NCI-H226 (cell line): ENCODE measurements around the gene ALS2CL.

Experiments
- DNase-seq: peaks from one replicate; pipeline ENCODE4 v3.0.0-alpha.2; 2015

Gene ALS2CL

DNA sequence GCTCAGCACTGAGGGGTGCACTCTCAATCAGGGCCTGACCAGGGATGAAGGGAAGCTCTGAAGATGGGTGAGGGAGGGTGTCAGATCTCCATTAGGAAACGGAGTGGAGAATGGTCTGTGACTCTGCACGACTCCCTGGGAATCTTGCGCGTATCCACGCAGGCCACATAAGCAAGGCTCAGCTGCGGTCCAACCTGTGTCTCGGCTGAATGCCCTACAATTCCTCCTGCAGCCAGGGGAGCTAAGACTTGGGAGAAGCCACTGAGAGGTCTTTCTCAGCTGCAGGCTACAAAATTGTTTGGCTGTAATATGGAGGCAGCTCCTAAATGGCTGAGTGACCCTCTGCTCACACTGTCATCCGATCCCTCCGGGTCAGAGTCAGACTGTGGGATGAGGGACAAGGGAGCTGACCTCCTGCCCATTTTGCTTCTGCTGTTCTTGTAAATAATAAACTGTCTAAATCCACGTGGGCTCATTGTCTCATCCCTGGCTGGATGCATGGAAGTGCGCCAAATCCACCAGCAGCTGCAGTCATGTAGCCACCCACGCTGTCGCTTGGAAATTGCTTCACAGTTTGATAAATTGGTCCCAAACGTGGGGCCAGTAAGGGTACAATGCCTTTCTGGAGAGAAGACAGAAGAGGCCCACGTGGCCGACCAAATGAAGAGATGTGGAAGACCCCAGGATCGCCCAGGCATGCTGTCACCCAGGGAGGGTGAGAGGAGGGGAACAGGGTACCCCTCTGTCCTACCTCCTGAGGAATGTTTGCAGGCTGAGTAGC, 30.5 kb downstream of the ALS2CL start:
- DNase-seq, result no peak

DNA sequence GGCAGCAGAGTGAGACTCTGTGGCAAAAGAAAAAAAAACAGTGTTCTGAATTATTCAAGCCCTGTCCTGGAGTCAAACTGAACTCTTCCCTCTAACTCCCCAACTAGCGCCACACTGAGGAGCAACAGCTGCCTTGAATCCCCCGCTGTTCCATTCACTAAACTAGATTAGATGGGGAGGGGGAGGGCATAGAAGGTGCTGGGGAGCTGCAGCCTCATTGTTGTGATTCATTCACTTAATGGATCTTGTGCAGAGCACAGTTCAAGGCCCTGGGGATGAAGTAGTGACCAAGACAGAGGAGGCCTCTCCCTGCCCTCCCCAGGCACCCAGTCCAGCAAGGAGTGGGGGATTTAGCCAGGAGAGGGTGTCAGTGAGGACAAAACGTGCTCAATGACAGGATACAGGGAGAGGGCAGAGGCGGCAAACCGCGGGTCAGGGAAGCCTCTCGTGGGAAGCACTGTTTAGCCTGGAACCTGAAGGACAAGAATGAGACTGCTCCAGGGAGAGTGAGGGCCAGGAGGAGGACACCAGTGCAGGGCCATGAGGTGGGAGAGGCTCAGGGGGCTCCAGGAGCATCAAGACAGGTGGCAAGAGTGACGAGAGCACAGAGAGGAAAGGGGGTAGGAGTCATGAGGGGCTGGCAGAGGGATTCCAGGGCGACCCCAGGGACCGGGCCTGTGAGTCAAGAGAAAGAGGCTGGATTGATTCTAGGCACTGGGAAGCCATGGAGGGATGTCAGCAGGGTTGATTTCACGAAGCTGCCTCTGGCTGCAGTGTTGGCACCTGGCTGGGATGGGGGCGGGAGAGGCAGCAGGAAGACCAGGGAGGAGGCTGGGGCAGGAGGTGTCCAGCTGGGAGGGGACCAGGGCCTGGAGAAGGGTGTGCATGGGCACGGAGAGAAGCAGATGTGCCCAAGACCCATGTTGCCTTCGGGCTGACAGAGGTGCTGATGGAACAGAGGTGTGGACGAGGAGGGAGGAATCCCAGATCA, 31.4 kb downstream of the ALS2CL start:
- DNase-seq, result no peak

DNA sequence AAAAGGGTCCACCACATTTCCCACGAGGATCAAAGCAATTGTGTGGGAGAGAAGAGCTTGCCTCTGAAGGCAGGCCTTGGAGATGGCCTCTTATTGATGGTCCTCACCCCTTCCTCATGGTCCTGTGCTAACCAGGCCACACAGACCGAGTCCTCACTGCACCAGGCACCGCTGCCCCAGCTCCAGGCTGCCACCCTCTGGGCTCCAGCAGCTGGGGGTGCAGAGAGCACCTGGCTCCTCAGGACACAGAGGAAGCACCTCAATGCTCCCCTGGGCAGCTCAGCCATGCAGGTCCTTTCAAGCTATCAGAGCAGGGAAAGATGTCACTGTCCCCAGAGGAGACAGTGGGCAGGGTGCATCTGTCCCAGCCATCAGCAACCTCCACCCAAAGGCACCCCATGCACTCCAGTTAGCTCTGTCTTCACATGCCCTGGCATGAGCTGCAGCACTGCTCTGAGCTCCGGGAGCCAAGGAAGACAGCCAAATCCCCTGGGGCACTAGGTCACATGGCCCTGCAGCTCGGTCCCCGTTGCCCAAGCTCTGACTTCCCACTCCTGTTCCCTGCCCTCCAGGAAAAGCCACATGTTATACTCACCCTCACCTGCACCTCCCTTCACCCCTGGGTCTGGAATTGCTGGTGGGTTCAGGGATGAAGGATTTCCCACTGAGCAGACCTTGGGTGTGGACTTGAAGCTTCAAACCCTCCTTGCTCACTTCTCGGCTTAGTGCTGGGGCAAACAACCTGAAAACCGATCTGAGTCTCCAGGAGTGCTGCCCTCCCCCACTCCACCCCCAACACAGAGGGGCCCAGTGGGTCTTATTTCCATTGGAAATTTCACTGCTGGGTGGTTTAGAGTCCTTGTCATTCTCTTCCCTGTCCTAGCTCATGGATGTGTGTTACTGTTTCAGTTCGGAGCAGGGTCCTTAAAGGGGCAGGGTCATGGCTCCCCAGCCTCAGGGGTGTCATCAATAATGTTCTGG, 32.6 kb downstream of the ALS2CL start:
- no peak for DNase-seq

DNA sequence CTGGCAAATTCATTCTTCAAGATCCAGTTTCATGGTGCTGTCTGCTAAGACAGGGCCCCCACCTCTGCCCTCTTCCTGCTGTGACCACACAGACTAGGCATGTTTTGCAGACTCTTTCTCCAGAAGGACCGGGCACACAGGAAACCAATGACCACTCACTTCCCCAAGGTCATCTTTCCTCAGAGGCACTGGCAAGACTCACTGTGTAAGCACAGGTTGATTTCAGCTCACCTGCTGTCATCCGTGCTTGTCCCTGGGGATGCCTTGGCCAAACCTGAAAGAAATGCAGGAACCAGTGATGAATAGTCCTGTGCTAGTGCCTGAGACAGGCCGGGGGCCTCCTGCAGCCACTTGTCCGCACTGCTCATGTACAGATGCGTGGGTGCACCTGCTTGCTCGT, 33.5 kb downstream of the ALS2CL start:
- DNase-seq, result no peak

DNA sequence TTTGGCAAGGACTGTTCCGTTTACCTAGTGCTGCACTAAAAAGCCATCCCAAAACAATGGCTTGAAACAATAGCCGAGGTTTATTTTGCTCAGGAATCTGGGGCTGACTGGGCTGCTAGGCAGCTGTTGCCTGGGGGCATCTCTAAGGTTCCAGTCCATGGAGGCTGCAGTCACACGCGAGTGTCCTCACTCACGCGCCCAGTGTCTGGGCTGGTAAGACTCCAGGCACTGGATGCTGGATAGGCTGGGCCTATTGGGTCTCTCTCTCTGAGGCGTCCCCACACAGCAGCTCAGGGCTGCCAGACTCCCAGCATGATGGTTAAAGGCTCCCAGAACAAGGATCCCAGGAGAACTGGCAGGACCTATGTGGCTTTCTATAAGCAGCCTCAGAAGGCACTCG, 34.2 kb downstream of the ALS2CL start:
- no peak for DNase-seq

DNA sequence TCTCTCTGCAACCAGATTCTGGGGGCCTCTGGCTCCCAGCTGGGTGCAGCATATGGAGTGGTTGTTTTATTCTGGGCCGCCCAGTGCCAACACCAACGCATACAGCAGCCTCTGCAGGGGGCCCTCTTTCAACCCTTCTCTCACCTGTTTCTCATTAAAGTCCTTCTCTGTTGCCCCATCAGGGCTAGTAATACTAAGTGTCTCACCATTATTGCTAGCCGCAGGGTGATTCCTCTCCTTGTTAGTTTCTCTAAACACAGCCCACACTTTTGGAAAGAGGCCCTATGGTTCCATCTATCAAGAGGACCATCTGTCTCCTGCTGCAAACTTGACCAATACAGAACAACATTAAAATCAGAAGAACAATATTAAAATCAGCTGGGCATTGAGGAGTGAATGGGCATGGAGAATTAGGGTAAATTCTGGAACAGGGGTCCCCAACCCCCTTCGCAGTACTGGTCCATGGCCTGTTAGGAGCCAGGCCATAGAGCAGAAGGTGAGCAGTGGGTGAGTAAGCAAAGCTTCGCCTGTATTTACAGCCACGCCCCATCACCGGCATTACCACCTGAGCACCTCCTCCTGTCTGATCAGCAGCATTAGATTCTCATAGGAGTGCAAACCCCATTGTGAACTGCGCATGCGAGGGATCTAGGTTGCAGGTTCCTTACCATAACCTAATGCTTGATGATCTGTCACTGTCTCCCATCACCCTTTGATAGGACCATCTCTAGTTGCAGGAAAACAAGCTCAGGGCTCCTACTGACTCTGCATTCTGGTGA, 36.5 kb downstream of the ALS2CL start:
- no peak for DNase-seq

DNA sequence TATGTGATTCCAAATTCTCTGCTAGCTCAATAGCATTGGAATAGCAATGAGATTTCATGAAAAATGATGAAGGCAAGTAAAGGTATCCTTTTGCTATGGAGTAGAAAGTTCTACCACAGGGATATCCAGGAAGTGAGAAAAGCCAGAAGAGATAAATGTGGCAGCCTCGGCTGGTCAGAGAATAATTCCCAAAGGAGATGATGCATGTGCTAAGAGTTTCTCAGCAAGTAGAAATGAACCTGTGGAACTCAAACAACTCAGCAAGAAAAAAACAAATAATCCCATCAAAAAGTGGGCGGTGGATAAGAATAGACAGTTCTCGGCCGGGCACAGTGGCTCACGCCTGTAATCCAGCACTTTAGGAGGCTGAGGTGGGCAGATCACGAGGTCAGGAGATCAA, 38.2 kb downstream of the ALS2CL start:
- DNase-seq, result no peak

DNA sequence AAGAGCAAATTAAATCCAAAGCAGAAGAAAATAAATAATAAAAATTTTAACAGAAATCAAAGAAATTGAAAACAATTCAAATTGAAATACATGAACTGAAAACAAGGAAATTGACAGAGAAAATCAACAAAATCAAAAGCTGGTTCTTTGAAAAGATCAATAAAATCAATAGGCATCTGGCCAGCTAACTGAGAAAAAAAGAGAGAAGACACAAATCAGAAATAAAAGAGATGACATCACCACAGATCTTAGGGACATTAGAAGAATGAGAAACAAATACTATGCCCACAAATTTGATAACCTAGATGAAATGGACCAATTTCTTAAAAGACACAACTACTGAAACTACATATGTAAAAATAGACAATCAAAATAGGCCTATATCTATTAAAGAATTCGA, 42.4 kb downstream of the ALS2CL start:
- DNase-seq, result no peak

DNA sequence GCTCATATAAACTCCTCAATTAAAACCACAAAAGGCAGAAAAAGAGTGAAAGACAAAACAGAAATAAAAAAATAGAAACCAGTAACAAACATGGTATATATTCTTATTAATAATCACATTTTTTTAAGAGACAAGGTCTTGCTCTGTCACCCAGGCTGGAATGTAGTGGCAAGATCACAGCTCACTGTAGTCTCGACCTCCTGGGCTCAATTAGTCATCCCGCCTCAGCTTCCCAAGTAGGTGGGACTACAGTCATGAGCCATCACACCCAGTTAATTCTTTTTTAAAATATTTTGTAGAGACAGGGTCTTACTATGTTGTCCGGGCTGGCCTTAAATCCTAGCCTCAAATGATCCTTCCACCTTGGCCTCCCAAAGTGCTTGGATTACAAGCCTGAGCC, 44.0 kb downstream of the ALS2CL start:
- DNase-seq, result no peak

DNA sequence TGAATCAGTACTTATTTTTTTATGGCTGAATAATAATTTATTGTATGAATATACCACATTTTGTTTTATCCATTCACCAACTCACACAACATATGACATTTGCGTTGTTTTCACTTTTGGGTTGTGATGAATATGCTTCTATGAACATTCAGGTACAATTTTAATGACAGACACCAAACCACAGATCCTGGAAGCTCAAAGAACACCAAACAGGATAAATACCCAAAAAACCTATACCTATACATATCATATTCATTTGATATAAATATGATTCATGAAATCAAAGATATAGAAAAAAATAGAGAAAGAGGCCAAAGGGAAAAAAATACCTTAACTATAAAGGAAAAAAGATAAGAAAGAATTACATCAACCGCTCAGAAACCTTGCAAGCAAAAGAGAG, 45.4 kb downstream of the ALS2CL start:
- DNase-seq, result no peak

DNA sequence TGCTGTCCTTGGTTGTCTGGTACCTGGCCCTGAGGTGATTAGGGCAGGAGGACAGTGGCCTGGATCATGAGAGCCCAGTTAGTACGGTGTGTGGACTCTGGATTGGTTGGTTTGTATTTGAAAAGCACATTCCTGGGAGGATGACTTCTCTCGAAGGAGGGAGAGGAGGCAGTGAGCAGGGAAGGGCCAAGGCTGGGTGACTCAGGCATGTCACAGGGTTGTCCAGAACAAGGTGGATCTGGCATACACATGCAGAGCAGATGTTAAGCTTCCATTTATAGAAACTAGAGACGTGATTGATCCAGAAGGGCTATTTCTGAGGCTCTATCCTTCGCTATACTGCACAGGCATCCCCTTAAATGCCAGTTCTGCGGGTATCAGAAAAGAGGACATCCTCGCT, 46.8 kb downstream of the ALS2CL start:
- DNase-seq, result peak; percentile 26

DNA sequence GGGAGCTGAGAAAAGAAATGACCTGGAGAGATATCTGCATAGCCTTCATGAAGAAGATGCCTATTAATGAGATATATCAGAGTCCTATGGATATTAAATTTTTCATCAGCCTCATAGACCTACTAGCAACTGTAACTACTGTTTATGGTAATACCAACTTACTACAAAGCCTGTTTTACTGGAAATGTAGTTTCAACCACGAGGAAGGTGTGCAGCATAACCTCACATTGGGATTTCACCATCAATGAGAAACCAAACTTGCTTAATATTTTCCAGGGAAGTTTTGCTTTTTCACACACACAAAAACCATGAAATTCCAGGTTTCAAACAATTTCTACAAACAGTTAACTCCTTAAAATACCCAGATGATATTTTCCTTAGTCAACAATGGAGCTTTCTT, 49.8 kb downstream of the ALS2CL start:
- DNase-seq, result no peak

DNA sequence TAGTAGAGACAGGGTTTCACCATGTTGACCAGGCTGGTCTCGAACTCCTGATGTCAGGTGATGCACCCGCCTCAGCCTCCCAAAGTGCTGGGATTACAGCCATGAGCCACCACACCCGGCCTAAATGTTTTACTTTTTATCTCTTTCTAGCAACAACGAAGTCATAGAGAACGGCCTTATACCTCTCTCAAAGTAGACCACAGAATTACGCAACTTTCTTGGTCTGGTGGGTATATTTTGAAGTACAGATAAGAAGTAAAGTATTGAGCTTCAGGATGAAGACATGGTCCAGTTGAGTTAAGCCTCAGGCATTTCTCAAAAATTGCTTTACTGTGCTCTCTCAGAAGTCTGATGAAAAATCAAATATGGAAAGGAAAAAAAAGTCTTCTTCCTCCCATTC, 50.5 kb downstream of the ALS2CL start:
- DNase-seq, result peak; percentile 80

DNA sequence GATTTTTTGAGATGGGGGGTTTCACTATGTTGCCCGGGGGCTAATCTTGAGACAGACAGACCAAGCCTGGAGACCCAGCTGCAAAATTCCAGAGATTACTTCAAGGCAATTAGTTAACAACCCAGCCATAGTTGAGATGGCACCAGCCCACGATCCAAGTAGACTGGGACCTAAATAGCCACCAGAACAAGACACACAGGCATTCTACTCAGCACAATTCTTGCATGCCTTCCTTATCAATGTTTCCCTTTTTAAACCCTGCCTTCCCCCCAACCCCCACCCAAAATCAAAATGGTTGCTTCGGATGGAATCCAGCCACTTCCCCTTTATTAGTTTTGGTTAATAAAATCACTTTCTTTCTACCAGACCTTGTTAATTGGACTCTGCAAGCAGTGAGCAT, 52.6 kb downstream of the ALS2CL start:
- DNase-seq, result no peak

DNA sequence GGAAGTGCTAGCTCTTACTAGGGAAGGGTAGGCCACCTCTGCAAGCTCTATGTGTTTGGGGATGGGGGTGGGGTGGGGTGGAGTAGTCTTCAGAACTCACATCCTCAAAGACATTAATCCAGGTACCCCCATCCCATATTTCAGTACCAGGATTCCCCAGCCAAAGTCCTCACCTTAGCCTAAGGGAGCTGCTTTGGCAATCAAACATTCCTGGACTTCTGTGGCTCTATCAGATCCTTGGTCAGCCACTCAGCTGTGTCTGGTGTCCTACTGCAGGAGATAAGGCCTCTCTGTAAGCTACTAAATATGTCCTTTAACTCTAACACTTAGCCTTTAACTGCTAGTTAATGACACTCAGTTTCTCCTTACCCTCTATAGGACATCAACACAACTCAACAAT, 54.3 kb downstream of the ALS2CL start:
- DNase-seq, result no peak

DNA sequence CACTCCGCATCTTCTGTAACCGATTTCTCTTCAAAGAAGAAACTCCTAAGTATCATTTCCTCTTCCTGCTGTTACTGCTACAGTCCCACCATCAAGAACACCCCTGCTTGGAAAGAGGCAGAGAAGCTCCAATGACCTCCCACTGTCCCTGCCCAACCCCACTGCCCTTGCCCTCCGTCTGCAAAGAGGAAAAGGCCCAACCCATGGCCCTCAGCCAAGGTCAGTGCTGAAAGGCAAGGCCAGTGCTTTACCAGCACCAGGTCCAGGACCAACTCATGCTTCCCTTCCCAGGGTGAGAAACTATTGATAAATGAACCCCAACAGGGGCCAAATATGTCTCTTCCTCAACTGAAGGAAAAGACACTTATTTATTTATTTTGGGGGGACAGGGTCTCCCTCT, 58.6 kb downstream of the ALS2CL start:
- DNase-seq, result no peak

DNA sequence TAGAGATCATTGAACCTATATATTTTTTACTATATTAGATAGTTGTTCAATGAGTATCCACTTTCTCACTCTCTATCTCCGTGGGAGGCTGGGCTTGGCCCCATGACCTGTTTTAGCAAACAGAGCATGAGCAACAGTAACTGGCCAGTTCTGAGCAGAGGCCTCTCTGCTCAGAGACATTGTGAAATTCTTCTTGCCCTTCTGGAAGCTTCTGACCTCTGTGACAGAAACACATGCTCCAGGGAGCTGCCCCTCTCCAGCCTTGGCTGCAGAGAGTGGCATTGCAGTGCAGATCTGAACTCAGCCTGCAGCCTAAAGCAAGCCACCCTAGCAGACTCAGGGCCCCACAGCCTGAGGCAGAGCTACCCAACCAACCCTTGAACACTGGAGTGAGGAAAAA, 60.7 kb downstream of the ALS2CL start:
- no peak for DNase-seq

DNA sequence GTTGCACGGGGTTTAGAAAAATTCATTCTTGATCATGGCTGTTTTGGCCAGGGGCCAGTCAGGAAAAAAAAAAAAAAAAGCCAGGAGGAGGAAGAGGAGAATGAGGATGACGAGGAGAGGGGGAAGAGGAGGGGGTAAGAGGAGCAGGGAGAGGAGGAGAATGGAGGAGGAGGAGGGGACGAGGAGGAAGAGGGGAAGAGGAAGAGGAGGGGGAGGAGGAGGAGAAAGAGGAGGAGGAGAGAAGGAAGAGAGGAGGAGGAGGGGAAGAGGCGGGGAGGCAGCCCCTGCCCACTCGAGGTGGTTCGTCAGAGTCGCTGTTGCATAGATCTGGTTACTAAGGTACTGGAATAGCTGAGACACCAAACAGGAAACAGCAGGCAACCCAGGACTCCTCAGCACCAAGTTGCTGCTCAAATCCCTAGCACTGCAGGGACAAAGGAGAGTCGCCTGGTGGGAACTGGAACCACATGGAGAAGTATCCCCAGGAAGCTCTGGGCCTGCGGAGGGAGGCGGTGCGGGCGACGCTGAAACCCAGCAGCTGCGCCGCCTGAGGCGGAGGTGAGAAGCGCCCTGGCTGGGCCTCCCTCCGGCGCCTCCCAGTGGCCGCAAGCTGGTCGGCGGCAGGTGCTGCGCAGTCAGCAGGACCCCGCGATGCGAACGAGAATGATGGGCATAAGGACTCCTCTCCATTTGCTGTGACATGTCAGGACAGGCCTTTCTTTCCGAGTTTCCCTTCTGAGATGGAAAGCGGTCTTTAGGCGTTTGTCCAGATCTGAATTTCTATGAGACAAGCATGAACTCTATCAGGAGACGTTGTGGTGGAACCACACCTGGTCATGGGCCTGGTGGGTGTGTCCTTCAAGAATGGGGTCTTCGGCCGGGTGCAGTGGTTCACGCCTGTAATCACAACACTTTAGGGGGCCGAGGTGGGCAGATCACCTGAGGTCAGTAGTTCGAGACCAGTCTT, 63.6 kb downstream of the ALS2CL start:
- DNase-seq, result peak; percentile 56

DNA sequence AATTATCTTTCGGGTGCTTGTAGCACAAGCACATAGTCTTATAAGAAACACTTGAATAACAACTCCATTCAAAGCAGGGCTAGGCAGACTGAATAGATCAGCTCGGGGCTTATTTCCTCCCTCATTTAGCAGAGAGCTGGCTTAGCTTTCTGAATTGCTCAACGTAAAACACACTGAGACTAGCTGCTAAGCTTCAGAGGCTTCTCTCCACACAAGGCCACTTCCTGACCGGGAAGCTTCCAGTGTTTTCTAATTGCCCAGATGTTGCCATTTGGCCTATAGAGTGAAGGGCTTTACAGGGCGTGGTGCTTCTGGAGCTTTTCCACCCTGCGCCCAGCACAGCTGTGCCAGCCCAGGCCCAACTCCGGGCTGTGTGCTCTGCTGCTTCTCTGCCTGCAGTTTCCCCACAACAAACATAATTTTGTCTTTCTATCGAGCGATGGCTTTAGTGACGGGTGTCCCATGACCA, 64.5 kb downstream of the ALS2CL start:
- no peak for DNase-seq

DNA sequence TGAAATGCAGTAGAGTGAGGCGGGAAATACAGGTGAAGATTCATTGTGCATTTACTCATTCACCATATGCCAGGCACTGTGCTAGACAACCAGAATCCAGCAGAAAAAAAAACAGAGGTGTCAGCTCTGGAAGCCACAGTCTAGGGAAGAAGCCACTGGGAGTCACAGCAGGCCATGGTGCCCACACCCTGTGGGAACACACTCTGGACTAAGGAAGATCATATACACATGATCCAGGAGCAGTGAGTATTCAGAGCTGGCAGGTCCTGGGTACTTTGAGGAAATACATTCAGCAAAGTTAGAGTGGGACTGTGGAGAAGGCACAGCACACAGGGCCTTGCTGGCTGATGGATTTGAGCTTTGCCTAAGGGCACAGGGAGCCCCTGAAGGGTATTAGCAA, 66.4 kb downstream of the ALS2CL start:
- DNase-seq, result no peak

DNA sequence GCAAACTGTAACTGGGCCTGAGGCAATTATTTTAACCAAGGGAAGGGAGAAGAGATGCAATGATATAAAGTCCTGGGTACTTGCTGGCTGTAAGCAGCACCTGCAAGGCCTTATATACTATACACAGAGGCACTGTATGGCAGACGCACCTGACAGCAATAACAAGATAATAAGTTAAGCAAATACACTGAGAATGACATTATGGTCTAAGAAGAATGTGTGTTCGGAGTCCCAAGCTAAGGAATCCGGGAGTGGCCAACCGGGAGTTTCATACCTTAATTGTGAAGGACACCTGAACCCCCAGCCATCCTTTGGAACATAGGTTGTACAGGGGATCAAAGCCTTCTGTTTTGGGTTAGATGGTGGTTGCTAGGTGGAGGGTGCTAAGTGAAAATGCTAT, 67.4 kb downstream of the ALS2CL start:
- DNase-seq, result no peak
